H1 (cell line): ENCODE measurements around the gene NCL. TPM values are rescaled to one million over a fixed set of nuclear protein-coding genes. Genes with fewer than 3 reads are reported as not detected.
A peak's percentile ranks its signal among the peaks of the same experiment; 100 is the strongest.

Experiments
- CTCF ChIA-PET: fragments of 300-600 bp; sonication (Branson Sonifier 250); formaldehyde crosslinking; loops from one replicate; lab custom pipeline; 2021; ENCODE audit not compliant: partially characterized antibody; lab: Charles Lee
- POLR2A ChIA-PET: fragments of 300-600 bp; sonication (Branson Sonifier 250); formaldehyde crosslinking; loops from one replicate; lab custom pipeline; 2021; ENCODE audit warnings: inconsistent platforms; ENCODE audit not compliant: partially characterized antibody; lab: Charles Lee
- DNase-seq, 2 experiments: peaks; one replicate each; pipeline versions ENCODE4 v3.0.0 to v3.0.0-alpha.2; 2010 to 2022; ENCODE audit warnings: low spot score in 2 of 2, low read depth in 1 of 2, mixed read lengths in 1 of 2
- FAIRE-seq: peaks from 2 replicates; lab custom pipeline; 2011; peaks lifted over from hg19 to GRCh38; lab: Jason Lieb, UNC
- H2AFZ ChIP-seq: 2 replicates; pipeline ENCODE4 v1.8.1; 2012; ENCODE audit warnings: low read length, inconsistent platforms
- H2AK5ac ChIP-seq: 2 replicates; pipeline ENCODE4 v1.6.1; 2013; ENCODE audit warnings: low read depth, low read length
- H2BK120ac ChIP-seq: replicated peaks from 2 replicates; pipeline ENCODE3; 2013; ENCODE audit warnings: low read depth, low read length, inconsistent platforms
- H2BK12ac ChIP-seq: 2 replicates; pipeline ENCODE4 v1.6.1; 2013; ENCODE audit warnings: low read depth, low read length
- H2BK15ac ChIP-seq: 2 replicates; pipeline ENCODE4 v1.6.1; 2013; ENCODE audit warnings: low read length
- H2BK20ac ChIP-seq: 2 replicates; pipeline ENCODE4 v1.6.1; 2013; ENCODE audit warnings: low read length
- H2BK5ac ChIP-seq: 2 replicates; pipeline ENCODE4 v1.6.1; 2013; ENCODE audit warnings: low read depth, low read length
- H3K14ac ChIP-seq: 2 replicates; pipeline ENCODE4 v1.6.1; 2013; ENCODE audit warnings: inconsistent platforms; ENCODE audit not compliant: insufficient read length
- H3K18ac ChIP-seq: 2 replicates; pipeline ENCODE4 v1.6.1; 2013; ENCODE audit warnings: low read length; ENCODE audit errors: extremely low read depth
- H3K23ac ChIP-seq: 2 replicates; pipeline ENCODE4 v1.6.1; 2013; ENCODE audit warnings: inconsistent platforms; ENCODE audit not compliant: insufficient read length
- H3K23me2 ChIP-seq: 2 replicates; pipeline ENCODE4 v1.6.1; 2013; ENCODE audit warnings: low read depth, low read length
- H3K27ac ChIP-seq: 2 replicates; pipeline ENCODE4 v1.6.1; 2011; ENCODE audit warnings: low read depth, low read length, inconsistent platforms
- H3K27me3 ChIP-seq, 4 experiments: replicated peaks in 1 of 4; 1 replicate in 1 of 4; 2 replicates in 3 of 4; pipeline versions ENCODE4 v1.6.1 to v1.8.1; 2011 to 2013; ENCODE audit warnings: low read length in 3 of 4, mild to moderate bottlenecking in 3 of 4, inconsistent platforms in 2 of 4, mixed read lengths in 2 of 4, moderate library complexity in 1 of 4; ENCODE audit not compliant: control insufficient read depth in 3 of 4, insufficient read depth in 3 of 4; ENCODE audit errors: extremely low read depth in 1 of 4
- H3K36me3 ChIP-seq, 4 experiments: 2 replicates each; pipeline versions ENCODE4 v1.6.1 to v1.8.1; 2011 to 2013; ENCODE audit warnings: mild to moderate bottlenecking in 4 of 4, low read length in 3 of 4, moderate library complexity in 2 of 4, control low read depth in 1 of 4, inconsistent platforms in 1 of 4; ENCODE audit not compliant: insufficient read depth in 4 of 4, control insufficient read depth in 2 of 4
- H3K4ac ChIP-seq: replicated peaks from 2 replicates; pipeline ENCODE3; 2013; ENCODE audit warnings: low read length, low read depth, mixed read lengths, inconsistent platforms; ENCODE audit not compliant: insufficient read length
- H3K4me1 ChIP-seq, 4 experiments: replicated peaks in 1 of 4; 1 replicate in 1 of 4; 2 replicates in 3 of 4; pipeline versions ENCODE4 v1.6.1 to v1.8.1; 2011 to 2013; ENCODE audit warnings: low read length in 3 of 4, inconsistent platforms in 2 of 4, mixed read lengths in 1 of 4; ENCODE audit not compliant: insufficient read depth in 4 of 4, control insufficient read depth in 3 of 4
- H3K4me2 ChIP-seq, 2 experiments: 2 replicates each; pipeline versions ENCODE4 v1.6.1 to v1.8.1; 2011 to 2013; ENCODE audit warnings: low read depth in 2 of 2, low read length in 2 of 2, control low read depth in 1 of 2, inconsistent platforms in 1 of 2, mild to moderate bottlenecking in 1 of 2; ENCODE audit not compliant: insufficient read depth in 1 of 2
- H3K4me3 ChIP-seq, 4 experiments: fragments of 200-600, 300-600 bp in 1 of 4; sonication (generic), shearing (Covaris generic), sonication (Bioruptor Twin) in 1 of 4; 2 replicates each; pipeline versions ENCODE4 v1.5.1 to v1.8.1; 2011 to 2016; ENCODE audit warnings: low read length in 4 of 4, low read depth in 3 of 4, control low read depth in 2 of 4, inconsistent platforms in 2 of 4, mild to moderate bottlenecking in 2 of 4, mixed read lengths in 1 of 4, moderate library complexity in 1 of 4; ENCODE audit not compliant: insufficient read depth in 2 of 4; ENCODE audit errors: extremely low read depth in 1 of 4
- H3K56ac ChIP-seq: replicated peaks from 2 replicates; pipeline ENCODE3; 2013; ENCODE audit warnings: low read depth, mild to moderate bottlenecking, mixed read lengths, low read length, inconsistent platforms; ENCODE audit not compliant: insufficient read length
- H3K79me1 ChIP-seq: 2 replicates; pipeline ENCODE4 v1.6.1; 2013; ENCODE audit warnings: low read depth, low read length, control low read depth
- H3K79me2 ChIP-seq, 2 experiments: 2 replicates each; pipeline versions ENCODE4 v1.6.1 to v1.8.1; 2012 to 2013; ENCODE audit warnings: low read length in 2 of 2, mild to moderate bottlenecking in 2 of 2, inconsistent platforms in 1 of 2; ENCODE audit not compliant: insufficient read depth in 2 of 2, control insufficient read depth in 1 of 2
- H3K9ac ChIP-seq, 4 experiments: replicated peaks in 1 of 4; 1 replicate in 1 of 4; 2 replicates in 3 of 4; pipeline versions ENCODE4 v1.6.1 to v1.8.1; 2011 to 2013; ENCODE audit warnings: low read depth in 3 of 4, low read length in 3 of 4, control low read depth in 2 of 4, mild to moderate bottlenecking in 2 of 4, moderate library complexity in 2 of 4, inconsistent platforms in 1 of 4; ENCODE audit errors: extremely low read depth in 1 of 4
- H3K9me3 ChIP-seq, 2 experiments: 2 replicates each; pipeline versions ENCODE4 v1.6.1 to v1.8.1; 2012 to 2013; ENCODE audit warnings: mild to moderate bottlenecking in 2 of 2, moderate library complexity in 2 of 2, control low read depth in 1 of 2, inconsistent platforms in 1 of 2, low read depth in 1 of 2, low read length in 1 of 2, mixed read lengths in 1 of 2; ENCODE audit not compliant: insufficient read depth in 2 of 2
- H4K20me1 ChIP-seq, 2 experiments: replicated peaks in 1 of 2; 2 replicates each; pipeline versions ENCODE3 to v1.8.1; 2011 to 2013; ENCODE audit warnings: inconsistent platforms in 2 of 2, low read length in 2 of 2, mild to moderate bottlenecking in 1 of 2; ENCODE audit not compliant: insufficient read depth in 2 of 2, control insufficient read depth in 1 of 2
- H4K5ac ChIP-seq: 2 replicates; pipeline ENCODE4 v1.6.1; 2013; ENCODE audit warnings: low read length, low read depth, mixed read lengths, inconsistent platforms; ENCODE audit not compliant: insufficient read length
- H4K8ac ChIP-seq: 2 replicates; pipeline ENCODE4 v1.8.0; 2013; ENCODE audit warnings: mild to moderate bottlenecking, moderate library complexity, low read length, inconsistent platforms; ENCODE audit not compliant: insufficient read depth; ENCODE audit errors: extremely low read depth
- H4K91ac ChIP-seq: replicated peaks from 2 replicates; pipeline ENCODE3; 2013; ENCODE audit warnings: low read length, mixed read lengths, inconsistent platforms; ENCODE audit not compliant: insufficient read length
- CHD2 ChIP-seq: IDR thresholded peaks from 2 replicates; pipeline ENCODE4 v1.6.1; 2012; ENCODE audit warnings: low read length, improper control_type of control experiment
- CREB1 ChIP-seq: IDR thresholded peaks from 2 replicates; pipeline ENCODE4 v1.6.1; 2012; ENCODE audit warnings: inconsistent platforms
- EGR1 ChIP-seq: IDR thresholded peaks from 2 replicates; pipeline ENCODE4 v1.6.1; 2011; ENCODE audit warnings: low read depth, low read length, borderline replicate concordance
- HDAC2 ChIP-seq, 2 experiments: fragments of 300-600 bp in 1 of 2; sonication (generic) in 1 of 2; IDR thresholded peaks; 2 replicates each; pipeline ENCODE4 v1.6.1; 2011 to 2012; ENCODE audit warnings: low read depth in 2 of 2, low read length in 2 of 2, mild to moderate bottlenecking in 2 of 2, moderate library complexity in 2 of 2, borderline replicate concordance in 1 of 2, inconsistent platforms in 1 of 2
- JUN ChIP-seq: IDR thresholded peaks from 2 replicates; pipeline ENCODE4 v1.6.1; 2011; ENCODE audit warnings: low read depth, mild to moderate bottlenecking, improper control_type of control experiment, low read length
- MAX ChIP-seq: IDR thresholded peaks from 2 replicates; pipeline ENCODE4 v1.6.1; 2012; ENCODE audit warnings: inconsistent platforms
- RAD21 ChIP-seq, 2 experiments: IDR thresholded peaks in 1 of 2; conservative IDR thresholded peaks in 1 of 2; 2 replicates each; pipeline ENCODE4 v1.6.1; 2011; ENCODE audit warnings: low read depth in 2 of 2, low read length in 2 of 2, improper control_type of control experiment in 1 of 2, inconsistent platforms in 1 of 2, mild to moderate bottlenecking in 1 of 2, moderate library complexity in 1 of 2
- RFX5 ChIP-seq: IDR thresholded peaks from 2 replicates; pipeline ENCODE4 v1.6.1; 2011; ENCODE audit warnings: low read depth, low read length, improper control_type of control experiment, borderline replicate concordance
- TAF1 ChIP-seq: IDR thresholded peaks from 2 replicates; pipeline ENCODE4 v1.6.1; 2011; ENCODE audit warnings: mild to moderate bottlenecking, low read depth, low read length
- TEAD4 ChIP-seq: IDR thresholded peaks from 2 replicates; pipeline ENCODE4 v1.6.1; 2012; ENCODE audit warnings: low read depth, low read length, inconsistent platforms, mixed read lengths
- ZNF274 ChIP-seq: IDR thresholded peaks from 2 replicates; pipeline ENCODE4 v1.7.0; 2012; ENCODE audit warnings: low read length, borderline replicate concordance; ENCODE audit errors: extremely low read depth
- WGBS, 2 experiments: shearing (Covaris generic) in 1 of 2; methylation state at CpG; one replicate each; pipeline versions ENCODE4 v1.1.6 to v1.1.7; 2013 to 2015; ENCODE audit warnings: low lambda C conversion rate in 2 of 2, mixed read lengths in 2 of 2, inconsistent platforms in 1 of 2, low coverage in 1 of 2, missing lambda C conversion rate in 1 of 2; ENCODE audit not compliant: insufficient replicate concordance in 2 of 2, insufficient coverage in 1 of 2, insufficient read length in 1 of 2; ENCODE audit errors: extremely low coverage in 1 of 2, missing lambda C conversion rate in 1 of 2; 5-methylcytosine and 5-hydroxymethylcytosine counted together
- polyA plus RNA-seq, 7 experiments: library from polyadenylated mRNA; depleted of rRNA in 3 of 7; stranded (reverse) in 5 of 7; unstranded in 2 of 7; fragments of >200 nt in 5 of 7; fragments of 200-250 nt in 2 of 7; gene quantifications; 1 replicate in 5 of 7; 2 replicates in 1 of 7; 4 replicates in 1 of 7; pipeline versions ENCODE4 v1.2.1 to v1.2.3, GENCODE V29; 2011 to 2013; ENCODE audit warnings: missing spikeins in 2 of 7, mixed read lengths in 2 of 7
- total RNA-seq: library from RNA; stranded (reverse); fragmentation: NEBNext Ultra II Directional; extraction: Animal tissue kit (Norgen Biotek cat#: 25700); gene quantifications from 2 replicates; pipeline ENCODE4 v1.2.1, GENCODE V29; 2021

The NCL gene
- total and polyA plus RNA-seq, 2 of the 8 experiments (the other 6 are each of a cell fraction or from before 2014, with no cell fraction given), result 61.2 to 1,478 TPM

DNA sequence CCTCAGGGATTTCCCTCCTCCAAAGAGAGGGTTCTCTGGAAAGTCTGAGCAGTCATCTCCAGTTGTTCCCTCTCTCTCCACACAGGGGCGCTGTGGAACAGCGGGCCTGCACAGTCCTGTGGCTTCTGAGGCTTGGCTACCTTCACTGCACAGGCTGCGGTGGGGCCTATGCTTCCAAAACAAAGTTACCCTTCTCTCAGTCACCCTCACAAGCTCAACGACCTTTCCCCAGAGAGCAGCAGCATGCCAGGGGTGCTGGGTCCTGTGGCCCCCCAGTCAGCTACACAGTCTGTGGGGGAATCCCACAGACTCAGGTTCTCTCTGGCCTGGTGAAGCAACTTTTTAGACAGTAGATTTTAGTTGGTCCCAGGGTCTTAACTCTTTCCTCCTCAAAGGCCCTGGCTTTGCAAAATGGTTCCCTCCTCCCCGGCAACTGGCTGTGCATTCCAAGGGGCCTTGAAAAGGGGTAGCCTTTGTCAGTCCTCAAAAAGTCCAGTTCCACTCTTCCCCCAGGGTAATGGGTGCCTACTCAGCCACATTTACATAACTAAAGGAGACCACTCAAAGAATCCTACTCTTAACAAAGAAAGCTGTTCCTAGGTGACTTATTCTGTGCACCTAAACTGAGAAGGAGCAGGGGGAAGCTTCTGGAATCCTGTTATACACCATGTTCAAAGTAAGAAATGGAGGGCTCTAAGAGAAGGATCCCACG is 53.8 kb downstream of the NCL start:
- WGBS, 2 experiments, result 38% methylated on average over 6 of the region's 6 CpGs; no CpG with 5 or more reads in 1 of the 2 experiments
- Histone ChIP-seq H3K4me1 (peaks cover 14 to 32% (median 23%) of the 10 kb centered on the region in 4 experiments), H4K91ac (peak overlapping the region; percentile 98), H4K20me1 (no peaks in the 10 kb centered on the region), H2BK20ac (peak overlapping the region; percentile 95; the same call in 1 of the 2 replicates), H3K4me2 (peak overlapping the region; percentile 55 to 72), H3K79me1 (no peaks in the 10 kb centered on the region), H2BK15ac (peak overlapping the region; percentile 81; the same call in 1 of the 2 replicates), H3K23me2 (no peaks in the 10 kb centered on the region; the same call in 1 of the 2 replicates), H3K23ac (no peak overlapping the region), H3K9ac (peak overlapping the region in 2 of 4 experiments; percentile 45 to 53; a peak in 2 of 7 replicates), H3K27me3 (no peaks in the 10 kb centered on the region), H2AFZ (no peak overlapping the region), H2BK5ac (peak overlapping the region; percentile 97), H3K9me3 (no peaks in the 10 kb centered on the region; a peak in 1 of 4 replicates), H3K56ac (no peak overlapping the region), H3K14ac (no peak overlapping the region), H2AK5ac (no peak overlapping the region), H2BK12ac (peak overlapping the region; percentile 98; the same call in 1 of the 2 replicates), H3K4ac (peak overlapping the region; percentile 82), H3K27ac (peak overlapping the region; percentile 91), H3K79me2 (no peaks in the 10 kb centered on the region), H3K36me3 (no peaks in the 10 kb centered on the region), H2BK120ac (peak overlapping the region; percentile 68), H4K8ac (peak overlapping the region; percentile 87; the same call in 1 of the 2 replicates), H4K5ac (peak overlapping the region; percentile 77), H3K18ac (peak overlapping the region; percentile 98), H3K4me3 (peak overlapping the region in 2 of 4 experiments; percentile 29 to 62; a peak in 4 of 8 replicates)
- CTCF ChIA-PET, result interaction anchor here (0.6 to 32.5 kb wide), 36 partner anchors 6 to 546 kb away, joined by 3 to 617 read pairs (median 5); partner anchors contain the start of genes B3GNT7 and ITM2C
- POLR2A ChIA-PET, result interaction anchor here (0.6 to 20.1 kb wide), 28 partner anchors 10 to 452 kb away, joined by 3 to 235 read pairs (median 4); partner anchors contain the start of genes B3GNT7 and NCL
- DNase-seq (peak; percentile 90), FAIRE-seq (peak; percentile 57)
- TF ChIP-seq RAD21 (IDR thresholded peaks at IDR 0.05 in 1 of 2, conservative IDR thresholded peaks at IDR 0.05 in 1 of 2; ENCODE audit: low read depth in 2 of 2, low read length in 2 of 2) (peak; percentile 57 to 75), TAF1 (0 out of 2 replicates have a peak, but pooled peaks have one; percentile 52), EGR1 (no peak), ZNF274 (no peak), JUN (no peak), RFX5 (no peak), CHD2 (no peak; the same call in 1 of the 2 replicates), MAX (peak; percentile 39; the same call in 1 of the 2 replicates), HDAC2 (IDR thresholded peaks at IDR 0.05; ENCODE audit: borderline replicate concordance in 1 of 2, low read depth in 2 of 2, low read length in 2 of 2) (peak; percentile 66 to 88; a peak in 2 of 4 replicates), CREB1 (no peak), TEAD4 (peak; percentile 88)
